HG03095 (cell line): ENCODE measurements around the gene USP20.

Source experiments
- ATAC-seq: cut with Tn5 transposase; IDR thresholded peaks from one replicate; pipeline ENCODE4 v1.9.1; 2021; ENCODE audit warnings: moderate library complexity; ENCODE audit not compliant: unreplicated experiment

Gene USP20

DNA sequence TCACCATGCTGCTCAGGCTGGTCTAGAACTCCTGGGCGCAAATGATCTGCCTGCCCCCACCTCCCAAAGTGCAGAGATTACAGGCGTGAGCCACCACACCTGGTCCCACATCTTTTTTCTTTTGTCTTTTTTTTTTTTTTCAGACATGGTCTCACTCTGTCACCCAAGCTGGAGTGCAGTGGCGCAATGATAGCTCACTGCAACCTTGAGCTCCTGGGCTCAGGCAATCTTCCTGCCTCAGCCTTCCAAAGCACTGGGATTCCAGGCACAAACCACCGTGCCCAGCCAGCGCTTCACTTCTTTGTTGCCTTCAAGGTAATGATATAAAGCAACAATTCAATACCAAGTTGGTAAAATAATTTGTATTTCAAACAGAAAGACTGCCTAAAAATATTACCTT, 78.8 kb downstream of the USP20 start:
- ATAC-seq: no peak

DNA sequence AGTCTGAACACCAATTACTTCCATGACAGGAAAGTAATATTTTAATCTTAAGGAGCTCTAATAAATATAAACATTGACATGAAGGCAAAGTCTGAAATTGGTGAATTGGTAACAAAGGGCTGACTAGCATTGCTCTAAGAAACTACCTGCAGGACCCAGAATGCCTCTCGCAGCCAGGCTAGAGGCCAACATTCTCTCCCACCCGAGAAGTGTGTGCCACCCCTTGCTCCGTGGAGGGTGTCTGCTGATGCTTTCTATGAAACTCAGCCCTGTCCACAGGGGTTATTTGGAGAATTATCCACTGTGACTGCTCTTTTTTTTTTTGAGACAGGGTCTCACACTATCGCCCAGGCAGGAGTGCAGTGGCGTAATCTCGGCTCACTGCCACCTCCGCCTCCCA, 81.4 kb downstream of the USP20 start:
- no peak for ATAC-seq

DNA sequence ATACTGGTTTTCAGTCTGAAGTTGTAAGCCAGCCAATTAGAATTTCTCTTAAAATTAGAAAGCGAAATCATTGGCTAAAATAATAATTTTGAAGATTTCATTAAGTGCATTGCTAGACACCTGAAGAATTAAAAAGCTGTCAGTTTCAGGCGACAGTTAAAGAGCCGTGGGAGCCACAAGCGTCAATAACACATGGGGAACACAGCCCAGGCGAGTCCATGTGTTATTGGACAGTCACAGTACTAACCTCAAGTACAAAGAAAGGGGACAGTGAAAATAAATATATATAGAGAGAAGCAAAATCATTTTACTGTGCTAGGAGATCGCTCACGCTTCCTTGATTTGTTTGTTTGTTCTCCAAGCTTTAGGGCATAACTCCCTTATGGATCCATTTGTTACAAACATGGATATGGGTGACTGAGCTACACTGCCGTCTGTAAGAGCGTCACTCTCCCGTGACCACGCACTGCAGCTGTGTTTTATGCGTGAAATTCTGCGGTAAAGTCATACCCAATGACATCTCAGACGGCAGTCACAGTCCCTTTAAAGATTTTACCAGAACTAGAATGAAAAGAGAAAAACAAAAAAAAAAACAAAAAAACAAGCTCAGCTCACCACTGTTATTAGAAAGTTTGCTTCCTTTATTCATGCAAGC, 83.2 kb downstream of the USP20 start:
- ATAC-seq: no peak

DNA sequence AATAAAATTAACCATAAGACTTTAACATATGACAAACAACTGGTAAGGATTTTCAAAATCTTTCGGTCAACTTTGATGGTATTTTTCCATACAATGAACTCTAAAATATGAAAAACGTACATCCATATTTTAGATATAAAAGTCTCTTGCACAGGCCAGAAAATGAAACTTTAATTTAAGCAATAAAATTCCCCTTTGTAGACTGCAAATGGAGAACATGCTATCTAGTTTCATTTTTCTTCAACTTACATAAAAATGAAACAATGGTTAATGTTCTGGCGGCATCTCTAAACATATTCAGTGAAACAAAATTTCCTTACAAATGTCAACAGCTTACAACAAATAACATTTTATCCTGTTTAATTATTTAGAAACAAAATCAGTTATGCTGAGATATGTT, 84.0 kb downstream of the USP20 start:
- no peak for ATAC-seq

DNA sequence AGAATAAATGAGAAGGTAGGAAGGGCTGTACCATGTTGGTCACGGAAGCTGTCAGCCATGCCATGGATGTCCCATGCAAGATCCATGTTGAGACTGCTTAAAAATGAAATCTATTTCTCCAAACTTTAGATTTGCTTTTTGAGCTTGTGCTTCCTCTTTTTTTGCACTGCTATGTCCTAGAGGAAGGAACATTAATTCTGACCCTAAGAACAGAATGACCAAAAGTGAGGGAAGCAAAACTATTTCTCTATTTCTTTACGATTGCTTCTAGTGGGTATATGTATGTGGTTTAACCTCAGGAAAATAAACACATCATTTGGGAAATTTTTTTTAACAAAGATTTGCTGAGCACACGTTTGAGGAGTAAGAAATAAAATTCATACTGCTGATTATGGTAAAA, 84.6 kb downstream of the USP20 start:
- no peak for ATAC-seq

DNA sequence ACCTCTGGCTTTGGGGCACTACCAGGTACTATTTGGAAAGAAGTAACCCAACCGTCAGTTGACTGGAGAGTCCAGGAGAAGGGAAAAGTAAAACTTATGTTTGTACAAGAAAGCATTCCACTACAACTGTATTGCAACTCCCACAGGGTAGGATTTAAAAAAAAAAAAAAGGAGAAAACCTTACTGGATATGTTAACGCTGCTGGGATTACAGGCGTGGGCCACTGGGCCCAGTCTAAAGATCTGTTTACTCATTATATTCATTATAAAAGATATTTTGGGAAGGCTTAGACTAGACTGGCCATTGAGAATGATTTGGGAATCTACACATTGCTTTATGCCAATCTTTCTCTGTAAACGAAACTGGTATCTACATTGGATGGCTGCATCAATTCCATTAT, 86.6 kb downstream of the USP20 start:
- ATAC-seq: no peak

DNA sequence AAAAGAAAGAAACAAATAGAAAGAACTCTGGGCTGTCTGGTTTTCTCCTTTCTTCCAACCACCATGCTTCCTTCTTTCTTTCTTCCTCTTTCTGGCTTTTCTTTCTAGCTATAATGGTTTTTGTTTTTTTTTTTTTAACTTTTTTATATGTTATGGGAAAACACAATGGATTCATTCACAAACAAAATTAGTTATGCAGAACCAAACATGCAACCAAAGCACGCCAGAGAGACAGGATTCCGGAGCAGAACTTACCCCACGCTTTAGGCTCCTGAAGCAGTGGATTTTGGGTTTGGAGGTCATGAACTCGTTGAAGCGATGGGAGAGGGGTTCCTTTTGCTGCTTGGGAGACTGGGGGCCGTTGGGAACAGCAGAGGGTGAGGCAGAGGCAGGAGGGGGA, 88.3 kb downstream of the USP20 start:
- ATAC-seq: no peak

DNA sequence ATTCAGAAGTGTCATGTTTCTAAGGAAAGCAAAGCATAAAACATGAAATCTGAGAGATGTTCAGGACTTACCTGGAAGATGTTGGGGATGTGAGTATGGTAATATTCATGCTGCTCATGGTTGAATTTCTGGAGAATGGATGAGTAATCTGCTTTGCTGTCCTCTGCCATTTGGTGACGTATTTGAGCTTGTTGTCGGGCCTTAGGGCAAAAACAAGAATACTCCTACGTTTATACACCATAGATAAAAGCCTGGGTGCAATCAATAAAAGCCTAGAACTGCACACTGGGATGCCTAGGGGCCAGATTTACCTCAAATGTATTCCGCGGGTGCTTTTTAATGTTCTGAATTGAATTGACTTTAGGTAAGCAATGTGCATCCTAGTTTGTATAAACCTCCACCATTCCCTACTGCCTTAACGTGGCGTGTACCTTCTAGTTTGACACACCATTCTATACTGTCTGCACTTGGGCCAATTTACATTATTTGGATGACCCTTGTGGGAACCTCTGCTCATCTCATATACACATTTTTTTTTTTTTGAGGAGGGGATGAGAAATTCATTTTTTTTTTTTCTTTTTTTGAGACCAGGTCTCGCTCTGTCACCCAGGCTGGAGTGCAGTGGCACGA, 94.4 kb downstream of the USP20 start:
- ATAC-seq: no peak

DNA sequence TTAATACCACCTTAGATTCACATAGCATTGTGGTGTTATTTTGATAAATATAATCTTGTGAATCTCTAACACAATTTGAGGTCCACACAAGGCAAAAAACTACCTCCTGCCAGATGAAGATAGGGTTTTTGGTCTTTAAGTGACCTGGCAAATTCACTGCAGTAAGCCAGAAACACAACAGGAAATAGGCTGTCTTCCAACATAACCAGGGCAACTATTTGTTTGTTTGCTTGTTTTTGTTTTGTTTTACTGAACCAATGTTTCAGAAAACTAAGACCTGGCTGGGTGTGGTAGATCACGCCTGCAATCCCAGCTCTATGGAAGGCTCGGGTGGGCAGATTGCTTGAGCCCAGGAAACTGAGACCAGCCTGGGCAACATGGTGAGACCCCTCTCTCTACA, 95.5 kb downstream of the USP20 start:
- no peak for ATAC-seq
